HG02623 (cell line): ENCODE results near the gene TMEM80.
"Not testable (repeated sequence)": the region's sequence is repeated elsewhere in the genome, so short reads cannot be mapped to it uniquely, and the experiment has no call there.

Experiments
- ATAC-seq: cut with Tn5 transposase; IDR thresholded peaks from one replicate; pipeline ENCODE4 v1.9.1; 2021; ENCODE audit warnings: moderate library complexity; ENCODE audit not compliant: unreplicated experiment

TMEM80 gene

DNA sequence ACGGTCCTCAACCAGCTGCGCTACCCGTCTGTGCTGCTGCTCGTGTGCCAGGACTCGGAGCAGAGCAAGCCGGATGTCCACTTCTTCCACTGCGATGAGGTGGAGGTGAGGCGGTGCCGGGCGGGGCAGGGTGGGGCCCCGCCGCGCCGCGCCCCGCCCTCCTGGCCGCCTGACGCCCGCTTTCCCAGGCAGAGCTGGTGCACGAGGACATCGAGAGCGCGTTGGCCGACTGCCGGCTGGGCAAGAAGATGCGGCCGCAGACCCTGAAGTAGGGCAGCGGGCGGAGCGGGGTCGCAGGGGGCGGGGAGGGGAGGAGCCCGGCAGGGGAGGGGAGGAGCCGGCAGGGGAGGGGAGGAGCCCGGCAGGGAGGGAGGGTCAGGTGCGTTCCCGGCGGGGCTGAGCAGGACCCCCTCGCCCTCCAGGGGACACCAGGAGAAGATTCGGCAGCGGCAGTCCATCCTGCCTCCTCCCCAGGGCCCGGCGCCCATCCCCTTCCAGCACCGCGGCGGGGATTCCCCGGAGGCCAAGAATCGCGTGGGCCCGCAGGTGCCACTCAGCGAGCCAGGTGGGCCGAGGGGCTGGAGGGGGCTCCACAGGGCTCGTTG, 25.1 kb downstream of the TMEM80 start:
- ATAC-seq = no peak

DNA sequence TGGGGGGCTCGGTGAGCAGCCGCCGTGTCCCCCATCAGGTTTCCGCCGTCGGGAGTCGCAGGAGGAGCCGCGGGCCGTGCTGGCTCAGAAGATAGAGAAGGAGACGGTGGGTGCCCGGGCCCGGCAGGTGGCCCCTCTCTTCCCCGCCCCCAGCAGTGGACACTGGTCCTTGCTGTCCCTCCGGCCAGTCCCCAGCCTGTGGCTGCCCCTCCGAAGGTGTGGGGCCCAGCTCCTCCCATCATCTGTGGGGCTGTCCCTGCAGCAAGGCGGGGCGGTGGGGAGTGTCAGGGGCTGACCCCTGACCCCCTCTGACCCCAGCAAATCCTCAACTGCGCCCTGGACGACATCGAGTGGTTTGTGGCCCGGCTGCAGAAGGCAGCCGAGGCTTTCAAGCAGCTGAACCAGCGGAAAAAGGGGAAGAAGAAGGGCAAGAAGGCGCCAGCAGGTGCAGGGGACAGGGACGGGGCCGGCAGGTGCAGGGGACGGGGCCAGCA, 25.7 kb downstream of the TMEM80 start:
- ATAC-seq = no peak

DNA sequence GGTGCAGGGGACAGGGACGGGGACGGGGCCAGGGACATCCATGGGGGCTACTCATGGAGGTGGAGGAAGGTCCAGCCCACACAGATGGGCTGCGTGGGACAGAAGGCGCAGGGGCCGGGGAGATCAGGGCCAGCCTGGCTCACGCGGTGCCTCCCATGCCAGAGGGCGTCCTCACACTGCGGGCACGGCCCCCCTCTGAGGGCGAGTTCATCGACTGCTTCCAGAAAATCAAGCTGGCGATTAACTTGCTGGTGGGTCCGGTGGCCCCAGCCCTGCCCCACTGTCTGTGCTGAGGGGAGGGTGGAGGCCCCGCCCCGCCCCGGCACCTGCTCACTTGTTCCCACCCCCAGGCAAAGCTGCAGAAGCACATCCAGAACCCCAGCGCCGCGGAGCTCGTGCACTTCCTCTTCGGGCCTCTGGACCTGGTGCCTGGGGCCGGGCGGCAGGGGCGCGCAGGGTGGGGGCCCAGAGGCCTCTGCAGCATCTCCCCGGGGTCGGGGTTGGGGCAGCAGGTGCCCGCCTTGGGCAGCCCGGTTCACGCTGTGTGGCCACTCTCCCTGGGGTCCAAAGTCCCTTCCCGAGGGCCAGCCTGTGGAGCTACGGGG, 26.2 kb downstream of the TMEM80 start:
- ATAC-seq = no peak

DNA sequence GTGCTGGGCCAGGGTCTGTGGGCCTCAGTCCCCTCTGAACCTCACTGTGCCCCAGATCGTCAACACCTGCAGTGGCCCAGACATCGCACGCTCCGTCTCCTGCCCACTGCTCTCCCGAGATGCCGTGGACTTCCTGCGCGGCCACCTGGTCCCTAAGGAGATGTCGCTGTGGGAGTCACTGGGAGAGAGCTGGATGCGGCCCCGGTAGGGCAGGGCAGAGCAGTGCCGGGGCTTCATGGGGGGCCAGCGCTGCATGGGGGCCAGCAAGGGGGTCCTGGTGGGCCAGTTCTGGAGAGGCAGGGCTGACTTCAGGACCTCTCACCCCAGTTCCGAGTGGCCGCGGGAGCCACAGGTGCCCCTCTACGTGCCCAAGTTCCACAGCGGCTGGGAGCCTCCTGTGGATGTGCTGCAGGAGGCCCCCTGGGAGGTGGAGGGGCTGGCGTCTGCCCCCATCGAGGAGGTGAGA, 26.8 kb downstream of the TMEM80 start:
- ATAC-seq = no peak

DNA sequence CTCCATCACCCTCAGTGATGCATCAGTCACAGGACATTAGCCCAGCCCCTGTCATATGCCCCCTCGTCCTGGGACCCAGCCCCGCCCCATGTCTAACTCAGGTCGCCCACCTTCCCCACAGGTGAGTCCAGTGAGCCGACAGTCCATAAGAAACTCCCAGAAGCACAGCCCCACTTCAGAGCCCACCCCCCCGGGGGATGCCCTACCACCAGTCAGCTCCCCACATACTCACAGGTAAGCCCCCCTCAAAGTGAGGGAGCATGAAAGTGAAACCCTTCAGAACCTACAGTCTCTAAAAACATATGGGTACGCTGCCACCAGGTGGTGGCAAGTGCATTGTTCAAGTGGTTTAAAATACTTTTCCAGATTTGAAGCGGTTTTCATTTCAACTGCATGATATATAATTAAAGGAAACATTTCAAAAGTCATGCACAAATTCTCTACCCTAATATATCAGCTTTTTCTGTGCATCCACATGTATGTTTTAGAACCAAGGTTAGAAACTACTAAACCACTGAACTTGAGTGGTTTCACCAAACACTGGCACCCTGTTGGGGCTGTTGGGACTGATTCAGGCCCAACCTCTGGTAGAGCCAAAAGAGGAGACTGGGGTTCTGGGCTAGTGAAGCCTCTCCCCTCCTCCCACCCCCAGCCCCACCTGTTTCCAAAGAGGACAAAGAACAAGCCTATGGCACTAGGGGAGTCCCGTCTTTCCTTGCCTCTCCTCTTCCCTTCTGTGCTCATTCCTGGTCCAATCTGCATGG, 27.7 kb downstream of the TMEM80 start:
- no peak for ATAC-seq

DNA sequence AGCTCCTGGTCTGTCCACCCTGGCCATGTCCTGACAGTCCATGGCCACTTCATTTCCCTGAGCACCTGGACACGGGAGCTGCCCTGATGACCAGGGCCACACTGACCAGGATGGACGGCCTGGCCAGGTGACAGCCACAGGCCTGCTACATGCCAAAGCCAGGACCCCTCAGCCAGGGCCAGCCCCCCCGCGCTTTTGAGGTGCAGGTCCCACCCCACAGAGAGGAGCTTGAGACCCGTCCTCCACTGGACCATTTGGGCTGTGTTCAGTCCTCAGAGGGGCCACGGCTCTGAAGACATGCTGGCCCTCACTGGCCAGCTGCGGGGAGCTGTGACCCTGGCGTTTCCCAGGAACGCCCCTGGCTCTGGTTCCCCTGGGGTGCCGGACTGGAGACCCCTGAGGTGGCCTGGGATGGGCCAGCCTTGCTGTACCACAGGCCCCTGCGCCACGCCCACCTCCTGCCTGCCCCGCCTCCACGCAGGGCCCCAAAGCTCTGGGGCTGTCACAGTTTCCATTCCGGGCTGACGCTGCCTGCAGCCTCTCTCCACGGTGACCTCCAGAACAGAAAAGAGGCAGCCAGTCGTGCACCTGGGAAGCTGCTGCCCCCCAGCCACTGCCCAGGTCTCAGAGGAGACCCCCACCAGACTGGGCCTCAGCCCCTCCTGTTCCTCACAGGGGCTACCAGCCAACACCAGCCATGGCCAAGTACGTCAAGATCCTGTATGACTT, 28.6 kb downstream of the TMEM80 start:
- ATAC-seq = no peak

DNA sequence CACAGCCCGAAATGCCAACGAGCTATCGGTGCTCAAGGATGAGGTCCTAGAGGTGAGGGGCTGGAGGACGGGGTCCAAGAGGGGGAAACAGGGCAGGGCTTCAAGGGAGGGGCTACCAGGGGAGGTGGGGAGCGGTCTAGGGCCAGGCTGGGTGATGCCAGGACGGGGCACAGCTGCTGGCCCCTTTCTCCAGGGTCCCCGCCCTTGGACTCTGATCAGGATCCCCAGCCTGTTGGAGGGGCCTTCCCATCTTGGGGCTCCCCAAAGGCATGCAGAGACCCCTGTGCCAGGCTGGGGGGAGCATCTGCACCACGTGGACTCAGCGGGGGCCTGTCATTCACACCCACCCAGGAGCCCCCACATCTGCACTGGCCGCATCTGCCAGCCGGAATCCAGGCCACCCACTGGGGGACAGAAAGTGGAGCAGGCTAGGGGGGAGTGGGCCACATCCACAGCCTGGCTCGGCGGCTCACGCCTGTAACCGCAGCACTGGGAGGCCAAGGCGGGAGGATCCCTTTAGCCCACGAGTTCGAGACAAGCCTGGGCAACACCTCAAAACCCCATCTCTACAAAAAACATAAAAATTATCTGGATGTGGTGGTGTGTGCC, 29.3 kb downstream of the TMEM80 start:
- no peak for ATAC-seq

DNA sequence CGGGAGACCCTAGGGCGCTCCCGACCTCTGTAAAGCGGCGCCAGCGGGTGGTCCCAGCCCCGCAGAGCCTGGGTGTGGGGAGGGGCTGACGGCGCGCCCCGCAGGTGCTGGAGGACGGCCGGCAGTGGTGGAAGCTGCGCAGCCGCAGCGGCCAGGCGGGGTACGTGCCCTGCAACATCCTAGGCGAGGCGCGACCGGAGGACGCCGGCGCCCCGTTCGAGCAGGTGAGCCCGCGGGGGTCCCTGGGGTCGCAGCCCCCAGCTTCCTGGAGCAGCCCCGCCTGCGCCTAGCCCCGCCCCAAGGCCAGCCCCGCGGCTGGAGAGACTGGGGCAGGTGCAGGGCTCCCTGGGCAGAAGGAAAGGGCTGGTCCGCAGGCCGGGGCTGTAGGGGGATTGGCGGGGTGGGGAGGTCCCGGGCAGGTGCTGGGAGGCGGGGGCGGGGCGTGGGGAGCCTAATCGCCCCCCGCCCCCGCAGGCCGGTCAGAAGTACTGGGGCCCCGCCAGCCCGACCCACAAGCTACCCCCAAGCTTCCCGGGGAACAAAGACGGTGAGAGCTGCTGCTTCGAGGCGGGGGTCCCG, 30.1 kb downstream of the TMEM80 start:
- no peak for ATAC-seq

DNA sequence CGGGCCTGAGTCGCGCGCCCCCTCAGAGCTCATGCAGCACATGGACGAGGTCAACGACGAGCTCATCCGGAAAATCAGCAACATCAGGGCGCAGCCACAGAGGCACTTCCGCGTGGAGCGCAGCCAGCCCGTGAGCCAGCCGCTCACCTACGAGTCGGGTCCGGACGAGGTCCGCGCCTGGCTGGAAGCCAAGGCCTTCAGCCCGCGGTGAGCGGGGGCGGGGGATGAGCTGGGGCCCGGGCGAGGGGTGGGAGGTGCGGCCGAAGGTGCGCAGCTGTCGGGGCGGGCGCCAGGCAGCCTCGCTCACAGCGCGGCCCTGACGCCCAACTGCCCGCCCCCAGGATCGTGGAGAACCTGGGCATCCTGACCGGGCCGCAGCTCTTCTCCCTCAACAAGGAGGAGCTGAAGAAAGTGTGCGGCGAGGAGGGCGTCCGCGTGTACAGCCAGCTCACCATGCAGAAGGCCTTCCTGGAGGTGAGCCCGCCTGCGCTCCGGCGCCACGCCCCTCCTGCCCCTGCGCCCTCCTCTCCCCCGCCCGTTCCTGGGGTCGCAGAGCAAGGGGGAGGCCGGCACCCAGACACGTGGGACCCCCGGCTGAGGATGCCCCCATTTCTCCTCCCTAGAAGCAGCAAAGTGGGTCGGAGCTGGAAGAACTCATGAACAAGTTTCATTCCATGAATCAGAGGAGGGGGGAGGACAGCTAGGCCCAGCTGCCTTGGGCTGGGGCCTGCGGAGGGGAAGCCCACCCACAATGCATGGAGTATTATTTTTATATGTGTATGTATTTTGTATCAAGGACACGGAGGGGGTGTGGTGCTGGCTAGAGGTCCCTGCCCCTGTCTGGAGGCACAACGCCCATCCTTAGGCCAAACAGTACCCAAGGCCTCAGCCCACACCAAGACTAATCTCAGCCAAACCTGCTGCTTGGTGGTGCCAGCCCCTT, 30.9 kb downstream of the TMEM80 start:
- ATAC-seq = no peak

DNA sequence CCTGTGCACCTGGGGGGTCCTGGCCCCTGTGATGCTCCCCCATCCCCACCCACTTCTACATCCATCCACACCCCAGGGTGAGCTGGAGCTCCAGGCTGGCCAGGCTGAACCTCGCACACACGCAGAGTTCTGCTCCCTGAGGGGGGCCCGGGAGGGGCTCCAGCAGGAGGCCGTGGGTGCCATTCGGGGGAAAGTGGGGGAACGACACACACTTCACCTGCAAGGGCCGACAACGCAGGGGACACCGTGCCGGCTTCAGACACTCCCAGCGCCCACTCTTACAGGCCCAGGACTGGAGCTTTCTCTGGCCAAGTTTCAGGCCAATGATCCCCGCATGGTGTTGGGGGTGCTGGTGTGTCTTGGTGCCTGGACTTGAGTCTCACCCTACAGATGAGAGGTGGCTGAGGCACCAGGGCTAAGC, 31.7 kb downstream of the TMEM80 start:
- no peak for ATAC-seq

DNA sequence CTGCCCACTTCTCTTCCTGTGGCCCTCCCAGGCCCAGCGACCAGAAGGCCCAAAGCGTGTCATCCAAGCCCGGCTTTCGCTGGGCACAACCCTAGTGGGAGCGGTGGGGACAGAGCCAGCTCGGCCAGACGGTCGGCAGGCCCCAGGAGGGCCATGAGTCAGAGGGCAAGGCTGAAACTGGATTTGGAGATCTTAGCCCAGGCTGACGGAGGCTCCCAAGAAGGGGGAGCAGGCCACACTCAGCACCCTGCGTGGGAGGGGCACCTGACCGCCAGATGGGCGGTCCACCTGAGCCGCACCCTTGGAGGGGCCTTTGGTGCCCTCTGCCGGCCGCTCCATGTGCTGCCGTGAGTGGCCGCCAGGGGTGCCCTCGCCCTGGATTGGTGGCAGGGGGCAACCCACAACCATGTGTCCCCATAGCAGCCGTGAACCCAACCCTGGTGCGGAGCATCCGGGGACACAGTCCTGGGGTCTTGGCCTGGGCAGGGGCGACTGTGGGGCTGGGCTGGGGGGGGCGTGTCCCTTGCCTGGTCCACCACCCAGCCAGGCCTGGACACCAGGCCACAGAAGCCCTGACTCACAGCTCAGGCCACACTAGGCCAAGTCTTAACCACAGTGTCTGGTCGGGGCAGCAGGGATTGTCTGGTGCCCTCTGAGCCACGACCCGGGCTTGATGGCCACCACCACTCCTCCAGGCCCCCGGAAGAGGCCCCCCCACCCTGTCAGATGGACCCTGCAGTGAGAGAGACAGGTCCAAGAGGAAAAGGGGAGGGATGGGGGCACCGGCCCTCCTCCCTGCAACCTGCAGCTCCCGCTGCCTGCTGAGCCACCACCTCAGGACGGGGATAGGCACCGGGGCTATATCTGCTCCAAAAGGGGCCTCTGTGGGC, 32.5 kb downstream of the TMEM80 start:
- no peak for ATAC-seq

DNA sequence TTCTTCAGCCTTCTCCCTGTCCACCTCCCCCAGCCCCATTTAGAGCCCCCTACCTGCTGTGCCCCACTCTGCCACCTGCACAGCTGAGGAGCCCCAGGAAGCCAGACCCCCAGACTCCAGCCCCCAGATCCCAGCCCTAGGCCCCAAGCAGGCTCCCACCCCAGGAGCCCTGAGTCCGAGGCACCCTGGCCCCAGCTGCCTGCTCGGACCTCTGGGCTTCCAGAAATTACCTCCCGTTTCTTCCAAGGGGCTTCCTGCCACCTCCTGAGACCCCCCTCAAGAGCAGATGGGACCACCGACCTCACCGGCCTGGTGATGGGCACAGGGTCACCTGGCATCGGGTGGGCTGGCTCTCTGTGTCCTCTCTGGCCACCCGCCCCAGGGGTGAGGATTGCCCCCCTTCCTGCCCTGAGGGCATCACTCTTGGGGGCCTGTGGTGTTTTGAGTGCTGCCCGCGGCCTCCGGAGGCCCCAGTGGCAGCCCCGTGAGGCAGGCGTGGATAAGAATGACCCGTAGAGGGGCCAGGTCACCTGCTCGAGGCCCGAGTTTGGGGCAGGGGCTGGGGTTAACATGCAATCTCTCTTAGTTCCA, 33.4 kb downstream of the TMEM80 start:
- ATAC-seq = no peak

DNA sequence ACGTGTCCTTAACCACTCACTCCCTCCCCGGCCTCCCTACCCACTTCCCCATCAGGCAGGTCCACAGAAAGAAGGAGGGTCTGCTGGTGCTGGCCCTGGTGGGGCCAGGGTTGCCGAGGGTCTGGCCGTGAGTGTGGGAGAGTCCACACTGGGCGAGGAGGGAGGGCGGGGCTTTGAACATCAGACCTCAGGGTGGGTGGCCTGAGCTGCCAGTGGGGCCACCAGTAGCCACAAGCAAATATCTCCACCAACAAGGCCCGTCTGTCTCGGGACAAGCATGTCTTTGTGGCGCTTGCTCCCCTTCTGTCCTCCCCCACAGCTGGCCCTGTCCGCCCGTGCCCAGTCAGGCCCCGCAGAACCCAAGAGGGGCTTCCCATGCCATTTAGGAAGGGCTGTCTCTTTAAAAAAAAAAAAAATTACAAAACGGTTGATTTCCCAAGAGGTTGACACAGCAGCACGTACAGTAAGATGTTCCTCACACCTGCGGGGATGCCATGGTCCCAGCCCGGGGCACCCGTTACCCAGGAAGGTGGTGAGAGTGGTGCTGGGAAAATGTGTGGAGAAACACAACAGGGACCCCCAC, 34.0 kb downstream of the TMEM80 start:
- no peak for ATAC-seq

DNA sequence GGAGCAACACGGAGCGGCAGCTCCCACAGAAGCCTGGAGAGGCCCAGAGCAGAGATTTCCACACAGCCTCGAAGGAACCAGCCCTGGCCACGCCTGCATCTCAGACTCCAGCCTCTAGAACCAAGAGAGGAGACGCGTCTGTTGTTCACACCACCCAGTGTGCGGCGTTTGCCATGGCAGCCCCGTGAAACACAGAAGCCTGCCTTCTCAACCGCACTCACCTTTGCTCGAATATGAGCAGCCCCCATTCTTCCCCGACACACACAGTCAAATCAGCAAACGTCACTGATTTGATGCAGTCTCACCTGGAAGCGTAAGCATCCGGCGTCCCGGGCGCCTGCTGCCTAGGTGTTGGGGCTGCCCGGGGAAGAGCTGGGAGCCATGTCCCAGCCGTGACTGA, 37.5 kb downstream of the TMEM80 start:
- ATAC-seq = no peak

DNA sequence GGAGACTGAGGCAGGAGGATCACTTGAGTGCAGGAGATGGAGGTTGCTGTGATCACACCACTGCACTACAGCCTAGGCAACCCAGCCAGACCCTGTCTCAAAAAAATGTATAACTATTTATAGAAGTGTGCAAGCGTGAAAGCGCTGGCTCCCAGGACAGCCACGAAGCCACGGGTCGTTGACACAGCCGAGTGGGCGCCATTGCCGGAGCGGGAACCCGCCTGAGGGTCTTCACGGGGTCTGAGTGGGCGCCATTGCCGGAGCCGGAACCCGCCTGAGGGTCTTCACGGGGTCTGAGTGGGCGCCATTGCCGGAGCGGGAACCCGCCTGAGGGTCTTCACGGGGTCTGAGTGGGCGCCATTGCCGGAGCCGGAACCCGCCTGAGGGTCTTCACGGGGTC, 38.9 kb downstream of the TMEM80 start:
- ATAC-seq = not testable (repeated sequence)

DNA sequence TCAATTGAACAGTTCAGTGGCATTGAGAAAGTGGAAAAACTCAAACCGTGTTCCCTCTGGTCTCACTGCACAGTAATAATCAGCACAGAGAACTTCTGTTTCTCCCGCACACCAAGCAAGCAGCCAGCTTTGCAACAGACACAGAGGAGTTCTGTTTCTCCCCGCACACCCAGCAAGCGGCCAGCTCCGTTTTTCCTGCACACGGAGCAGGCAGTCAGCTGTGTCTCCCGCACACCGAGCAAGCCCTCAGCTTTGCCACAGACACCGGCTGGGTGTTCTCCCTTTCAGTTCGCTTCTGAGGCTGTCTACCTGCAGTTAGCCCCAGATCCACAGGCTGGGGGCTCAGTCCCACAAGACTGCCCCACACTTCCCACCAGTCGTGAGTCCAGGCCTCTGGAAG, 41.8 kb downstream of the TMEM80 start:
- no peak for ATAC-seq

DNA sequence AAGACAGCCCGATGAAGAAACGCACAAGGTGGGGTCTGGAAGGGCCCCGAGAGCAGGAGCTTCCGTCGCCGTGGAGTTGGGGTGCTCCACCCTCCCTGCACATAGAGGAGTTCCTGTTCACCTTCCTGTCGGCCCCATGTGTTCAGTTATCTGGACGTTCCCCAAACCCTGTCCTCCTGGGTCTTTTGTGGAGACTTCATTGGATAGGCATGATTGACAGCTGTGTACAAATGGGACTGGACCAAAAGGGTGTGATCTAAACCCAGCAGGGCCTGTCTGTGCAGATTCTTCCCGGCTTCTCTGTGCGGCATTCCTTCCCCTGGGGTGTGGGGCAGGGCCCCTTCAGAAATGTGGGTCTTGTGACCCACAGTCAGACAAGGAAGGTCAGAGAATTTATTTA, 42.3 kb downstream of the TMEM80 start:
- not testable (repeated sequence) for ATAC-seq

DNA sequence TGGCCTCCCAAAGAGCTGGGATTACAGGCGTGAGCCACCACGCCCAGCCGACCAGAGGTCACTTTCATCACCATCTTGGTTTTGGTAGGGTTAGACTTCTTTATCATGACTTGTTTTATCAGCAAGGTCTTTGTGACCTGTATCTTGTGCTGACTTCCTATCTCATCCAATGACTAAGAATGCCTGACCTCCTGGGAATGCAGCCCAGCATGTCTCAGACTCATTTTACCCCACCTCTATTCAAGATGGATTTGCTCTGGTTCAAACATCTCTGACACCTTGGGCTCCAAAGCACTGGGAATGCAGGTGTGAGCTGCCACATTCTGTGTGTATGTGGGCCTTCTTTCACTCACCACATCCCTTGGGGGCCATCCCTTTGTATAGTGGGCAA, 46.5 kb downstream of the TMEM80 start:
- no peak for ATAC-seq
